HG03565 (cell line): ENCODE data around the gene NUP107.
"Not testable (repeated sequence)": the region's sequence is repeated elsewhere in the genome, so short reads cannot be mapped to it uniquely, and the experiment has no call there.

Experiments used
- ATAC-seq: cut with Tn5 transposase; IDR thresholded peaks from one replicate; pipeline ENCODE4 v1.9.1; 2021; ENCODE audit warnings: mild to moderate bottlenecking, moderate library complexity; ENCODE audit not compliant: unreplicated experiment

Gene NUP107

GRCh38 chr12:68686595-68687521 is at the start of gene NUP107:
NUP107 (plus strand) TSS chr12:68686978; CDS start chr12:68687066, 88 bp downstream.
- ATAC-seq: peak; percentile 98

- not testable (repeated sequence) for ATAC-seq
These were observed 49.3 kb upstream of the NUP107 start for GRCh38 chr12:68637439-68637838.

DNA sequence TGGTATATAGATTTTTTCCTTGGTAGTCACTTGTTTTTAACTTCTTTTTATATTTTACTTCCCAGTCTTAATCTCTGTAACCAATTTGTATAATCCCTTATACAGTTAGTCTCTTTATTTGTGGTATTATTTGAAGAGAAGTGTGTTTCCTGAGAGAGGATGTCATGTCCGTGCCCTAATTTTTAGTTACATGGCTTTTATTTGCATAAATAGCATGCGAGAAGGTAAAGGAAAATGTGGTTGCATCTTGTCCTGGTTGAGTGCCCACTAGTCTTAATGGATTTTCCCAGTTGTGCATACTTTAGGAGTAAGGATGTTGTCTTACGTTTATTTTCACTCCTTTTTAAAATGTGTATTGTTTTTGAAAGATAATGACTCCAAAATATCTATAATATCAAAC is 48.6 kb upstream of the NUP107 start:
- no peak for ATAC-seq

DNA sequence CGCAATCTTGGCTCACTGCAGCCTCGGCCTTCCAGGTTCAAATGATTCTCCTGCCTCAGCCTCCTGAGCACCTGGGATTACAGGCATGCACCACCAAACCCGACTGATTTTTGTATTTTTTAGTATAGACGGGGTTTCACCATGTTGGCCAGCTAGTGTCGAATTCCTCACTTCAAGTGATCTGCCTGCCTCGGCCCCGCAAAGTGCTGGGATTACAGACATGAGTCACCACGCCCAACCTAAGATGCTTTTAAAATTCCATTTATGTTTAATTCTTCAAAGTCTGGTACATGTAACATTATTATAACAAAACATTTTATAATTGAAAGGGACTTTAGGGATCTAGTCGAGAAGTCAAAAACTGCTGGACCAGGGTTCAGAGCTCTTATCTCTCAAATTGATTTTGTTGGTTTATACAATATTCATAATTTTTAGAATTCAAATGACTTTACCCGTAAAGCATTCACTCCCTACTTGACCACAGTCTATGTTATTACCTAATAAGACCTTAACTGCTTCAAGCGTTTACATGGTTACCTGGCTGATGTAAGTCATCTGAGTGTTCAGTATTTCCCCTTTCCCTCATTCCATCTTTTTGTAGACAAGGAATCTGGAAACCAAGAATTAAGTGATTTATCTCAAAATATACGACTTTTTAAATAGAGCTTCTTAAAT is 47.9 kb upstream of the NUP107 start:
- no peak for ATAC-seq

DNA sequence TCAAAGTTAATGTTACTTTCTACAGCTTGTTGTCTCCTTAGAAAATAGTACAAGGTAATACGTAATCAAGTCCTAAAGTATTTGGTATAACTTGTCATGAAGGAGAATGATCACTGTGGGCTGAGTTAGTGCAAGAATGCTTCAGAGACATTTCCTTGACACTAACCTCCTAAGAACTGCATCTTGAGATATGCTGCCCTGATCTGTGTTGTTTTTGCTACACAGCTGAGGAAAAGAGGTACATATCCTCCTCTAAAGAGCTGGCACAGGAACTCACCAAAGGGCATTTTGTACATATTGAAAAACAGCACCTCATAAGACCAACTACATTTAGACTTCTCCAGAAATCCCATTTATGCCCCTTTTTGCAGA is 47.4 kb upstream of the NUP107 start:
- ATAC-seq: no peak

DNA sequence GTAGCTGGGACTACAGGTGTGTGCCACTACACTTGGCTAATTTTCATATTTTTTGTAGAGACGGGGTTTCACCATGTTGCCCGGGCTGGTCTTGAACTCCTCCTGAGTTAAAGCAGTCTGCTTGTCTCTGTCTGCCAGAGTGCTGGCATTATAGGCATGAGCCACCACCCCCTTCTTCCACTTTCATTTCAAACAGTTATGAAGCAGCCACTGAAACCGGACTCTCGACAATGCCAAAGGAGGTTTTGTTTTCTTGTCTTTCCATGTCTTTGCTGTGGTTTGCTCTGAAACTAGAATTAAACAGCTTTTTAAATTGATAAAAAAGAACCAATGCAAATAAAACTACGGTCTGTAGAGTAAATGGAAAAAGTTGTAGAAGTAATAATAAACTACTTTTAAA is 45.6 kb upstream of the NUP107 start:
- peak; percentile 68 for ATAC-seq

DNA sequence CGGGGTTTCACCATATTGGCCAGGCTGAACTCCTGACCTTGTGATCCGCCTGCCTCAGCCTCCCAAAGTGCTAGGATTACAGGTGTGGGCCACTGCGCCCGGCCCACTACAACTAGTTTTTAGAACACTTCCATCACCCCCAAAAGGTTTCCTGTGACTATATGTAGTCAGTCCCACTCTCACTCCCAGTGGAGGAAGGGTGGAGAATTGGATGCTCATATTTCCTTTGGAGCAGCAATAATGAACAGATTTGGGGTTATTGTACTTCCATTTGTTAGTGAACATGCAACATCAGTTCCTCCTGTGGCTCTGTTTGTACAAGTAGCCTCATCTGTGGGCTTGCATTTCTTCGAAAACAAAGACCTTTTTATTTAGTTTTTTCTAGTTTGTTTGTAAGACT is 40.3 kb upstream of the NUP107 start:
- ATAC-seq: no peak

GRCh38 chr12:68647507-68647906 is 39.3 kb upstream of the NUP107 start:
- no peak for ATAC-seq

- ATAC-seq: no peak
These were observed 38.6 kb upstream of the NUP107 start for GRCh38 chr12:68648179-68648578.

DNA sequence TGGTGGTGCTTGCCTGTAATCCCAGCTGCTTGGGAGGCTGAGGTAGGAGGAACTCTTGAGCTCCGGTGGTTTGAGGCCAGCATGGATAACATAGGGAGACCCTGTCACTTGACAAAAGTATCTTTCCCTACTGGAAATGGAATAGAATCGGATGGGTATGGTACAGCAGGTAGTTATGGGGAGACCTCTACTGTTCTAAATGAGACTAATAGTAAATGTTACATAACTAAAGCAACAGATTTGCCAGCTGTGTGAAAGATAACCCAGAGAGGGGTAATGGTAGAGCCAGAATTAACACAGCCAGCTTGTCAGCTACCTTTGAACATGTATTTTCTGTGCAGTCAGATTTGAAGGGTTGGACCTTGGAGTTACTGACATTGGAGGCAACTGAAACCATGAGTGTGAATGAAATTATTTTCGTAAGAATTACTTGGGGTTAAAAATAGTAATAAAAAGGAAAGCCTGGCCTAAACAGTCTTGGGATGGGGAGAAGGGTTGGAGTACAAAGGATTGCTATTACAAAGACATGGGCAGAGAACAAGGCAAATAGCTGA is 21.7 kb upstream of the NUP107 start:
- no peak for ATAC-seq

GRCh38 chr12:68667291-68667690 is 19.5 kb upstream of the NUP107 start:
- ATAC-seq: no peak

- no peak for ATAC-seq
These were observed 18.9 kb upstream of the NUP107 start for GRCh38 chr12:68667896-68668295.

GRCh38 chr12:68671179-68671578 is 15.6 kb upstream of the NUP107 start:
- ATAC-seq: no peak

DNA sequence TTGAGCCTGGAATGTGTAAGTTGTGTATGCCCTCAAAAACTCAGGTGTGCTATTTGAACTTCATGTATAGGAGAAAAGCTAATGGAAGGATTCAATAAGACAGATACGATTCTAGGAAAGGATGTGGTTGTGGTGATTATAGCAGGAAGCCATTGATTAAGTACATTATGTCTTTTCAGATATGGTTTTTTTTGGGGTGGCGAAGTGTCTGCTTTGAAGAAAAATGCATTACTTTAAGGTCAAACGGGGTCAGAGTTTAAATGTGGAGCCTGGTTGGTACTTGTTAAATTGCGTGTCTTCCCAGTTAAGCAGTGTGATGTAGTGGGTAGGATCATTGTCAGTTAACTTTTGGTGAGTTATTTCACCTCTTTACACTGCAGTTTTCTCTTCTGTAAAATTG is 13.0 kb upstream of the NUP107 start:
- ATAC-seq: no peak

DNA sequence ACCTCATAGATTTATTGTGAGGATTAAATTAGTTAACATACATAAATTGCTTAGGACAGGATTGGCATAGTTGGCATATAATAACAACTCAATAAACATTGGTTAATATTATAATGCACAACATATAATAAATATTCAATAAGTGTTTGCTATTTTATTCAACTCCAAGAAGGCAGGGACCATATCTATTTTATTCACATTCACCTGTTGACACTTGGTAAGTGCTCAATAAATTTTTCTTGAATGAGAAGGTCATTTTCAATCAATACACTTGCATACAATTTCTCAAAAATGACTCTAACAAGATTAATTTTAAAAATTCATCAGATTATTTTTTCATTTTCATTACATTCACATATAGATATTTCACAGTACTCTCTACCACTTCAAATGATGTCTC is 12.4 kb upstream of the NUP107 start:
- no peak for ATAC-seq

DNA sequence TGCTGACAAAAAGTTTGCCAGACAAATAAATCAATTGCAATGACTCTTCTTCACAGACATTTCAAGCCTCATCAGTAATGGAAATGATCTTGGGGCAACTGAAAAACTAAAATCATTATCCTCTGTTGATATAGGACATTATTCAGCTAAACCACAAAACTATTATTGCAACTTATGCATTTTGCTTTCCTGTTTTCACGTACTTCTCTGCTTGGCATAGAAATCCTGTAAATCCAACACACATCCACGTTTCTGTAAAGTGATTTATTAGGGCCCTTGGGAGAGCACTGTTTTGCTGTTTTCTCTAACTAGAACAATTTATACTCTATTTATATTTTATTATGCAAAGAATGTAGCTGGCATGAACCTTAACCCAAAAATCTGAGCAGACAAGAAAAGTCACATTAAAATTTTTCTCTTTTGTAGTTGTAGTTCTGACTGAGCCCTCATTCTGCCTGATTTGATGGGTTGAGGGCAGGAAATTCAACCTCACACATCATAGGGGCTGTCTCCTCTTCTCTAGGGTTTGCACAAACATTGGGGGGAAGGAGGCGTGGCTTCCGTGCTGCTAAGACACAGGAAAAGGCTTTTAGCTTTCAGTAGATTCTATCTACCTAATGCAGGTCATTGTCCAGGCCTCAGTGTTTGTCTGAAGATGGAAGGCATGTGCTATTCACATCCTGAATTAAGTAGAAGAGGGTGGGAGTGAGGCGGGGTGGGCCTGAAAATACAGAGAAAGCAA is 11.5 kb upstream of the NUP107 start:
- ATAC-seq: no peak

GRCh38 chr12:68676854-68677253 is 9.9 kb upstream of the NUP107 start:
- ATAC-seq: not testable (repeated sequence)

GRCh38 chr12:68686262-68686594 is 550 bp upstream of the NUP107 start:
- ATAC-seq: no peak

- no peak for ATAC-seq
These were observed 8.7 kb downstream of the NUP107 start for GRCh38 chr12:68695454-68695853.

DNA sequence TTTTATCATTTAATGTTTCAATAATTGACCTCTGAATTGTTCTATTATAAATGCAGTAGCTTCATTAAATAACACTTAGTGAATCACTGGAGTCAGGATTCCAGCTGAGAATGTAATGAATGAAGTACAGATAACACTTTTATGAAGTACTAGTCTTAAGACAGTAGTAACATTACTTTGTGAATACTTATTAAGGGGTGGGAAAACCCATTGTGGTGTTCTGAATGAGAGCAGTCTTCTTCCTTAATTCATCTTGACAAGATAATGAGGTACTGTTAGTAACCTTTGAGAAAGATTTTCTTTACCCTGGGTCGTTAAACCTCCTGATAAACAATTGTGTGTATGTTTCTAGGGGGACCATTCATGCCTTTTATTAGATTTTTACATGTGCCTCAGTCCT is 12.7 kb downstream of the NUP107 start:
- ATAC-seq: no peak

GRCh38 chr12:68727776-68728175 is 41.0 kb downstream of the NUP107 start:
- ATAC-seq: no peak
